Measurements from ENCODE around the gene MYH14. TPM values are rescaled to one million over a fixed set of nuclear protein-coding genes. Genes with fewer than 3 reads are reported as not detected.

MYH14 gene
- total RNA-seq, 1 donor from 2014 or later: 146 TPM

DNA sequence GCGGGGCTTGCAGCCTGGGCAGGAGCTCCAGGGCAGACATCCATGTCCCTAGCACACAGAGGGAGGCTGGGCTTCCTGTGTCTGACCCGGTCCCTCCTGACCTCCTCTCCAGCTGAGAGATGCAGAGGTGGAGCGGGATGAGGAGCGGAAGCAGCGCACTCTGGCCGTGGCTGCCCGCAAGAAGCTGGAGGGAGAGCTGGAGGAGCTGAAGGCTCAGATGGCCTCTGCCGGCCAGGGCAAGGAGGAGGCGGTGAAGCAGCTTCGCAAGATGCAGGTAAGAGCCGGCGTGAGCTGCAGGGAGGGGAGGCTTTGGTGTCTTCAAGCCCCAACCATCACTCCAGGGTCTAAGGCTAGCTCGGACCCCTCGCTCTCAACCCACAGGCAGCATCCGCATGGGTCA lies 87.4 kb downstream of the MYH14 start:
- no peaks in the 10 kb centered on the region for H3K4me1 ChIP-seq
- no peaks in the 10 kb centered on the region for H3K9me3 ChIP-seq
- no peak overlapping the region for H3K4me3 ChIP-seq
- no peaks in the 10 kb centered on the region for H3K27me3 ChIP-seq
- TF ChIP-seq, protein P1, sequence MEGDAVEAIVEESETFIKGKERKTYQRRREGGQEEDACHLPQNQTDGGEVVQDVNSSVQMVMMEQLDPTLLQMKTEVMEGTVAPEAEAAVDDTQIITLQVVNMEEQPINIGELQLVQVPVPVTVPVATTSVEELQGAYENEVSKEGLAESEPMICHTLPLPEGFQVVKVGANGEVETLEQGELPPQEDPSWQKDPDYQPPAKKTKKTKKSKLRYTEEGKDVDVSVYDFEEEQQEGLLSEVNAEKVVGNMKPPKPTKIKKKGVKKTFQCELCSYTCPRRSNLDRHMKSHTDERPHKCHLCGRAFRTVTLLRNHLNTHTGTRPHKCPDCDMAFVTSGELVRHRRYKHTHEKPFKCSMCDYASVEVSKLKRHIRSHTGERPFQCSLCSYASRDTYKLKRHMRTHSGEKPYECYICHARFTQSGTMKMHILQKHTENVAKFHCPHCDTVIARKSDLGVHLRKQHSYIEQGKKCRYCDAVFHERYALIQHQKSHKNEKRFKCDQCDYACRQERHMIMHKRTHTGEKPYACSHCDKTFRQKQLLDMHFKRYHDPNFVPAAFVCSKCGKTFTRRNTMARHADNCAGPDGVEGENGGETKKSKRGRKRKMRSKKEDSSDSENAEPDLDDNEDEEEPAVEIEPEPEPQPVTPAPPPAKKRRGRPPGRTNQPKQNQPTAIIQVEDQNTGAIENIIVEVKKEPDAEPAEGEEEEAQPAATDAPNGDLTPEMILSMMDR (IDR thresholded peaks at IDR 0.05): no peak
- H3K27ac ChIP-seq: no peak overlapping the region
- peak; percentile 10 for ATAC-seq
- DNase-seq: peak; percentile 35
- H3K36me3 ChIP-seq: no peaks in the 10 kb centered on the region
- intact Hi-C loops (cut with DNase I): no loop called here

DNA sequence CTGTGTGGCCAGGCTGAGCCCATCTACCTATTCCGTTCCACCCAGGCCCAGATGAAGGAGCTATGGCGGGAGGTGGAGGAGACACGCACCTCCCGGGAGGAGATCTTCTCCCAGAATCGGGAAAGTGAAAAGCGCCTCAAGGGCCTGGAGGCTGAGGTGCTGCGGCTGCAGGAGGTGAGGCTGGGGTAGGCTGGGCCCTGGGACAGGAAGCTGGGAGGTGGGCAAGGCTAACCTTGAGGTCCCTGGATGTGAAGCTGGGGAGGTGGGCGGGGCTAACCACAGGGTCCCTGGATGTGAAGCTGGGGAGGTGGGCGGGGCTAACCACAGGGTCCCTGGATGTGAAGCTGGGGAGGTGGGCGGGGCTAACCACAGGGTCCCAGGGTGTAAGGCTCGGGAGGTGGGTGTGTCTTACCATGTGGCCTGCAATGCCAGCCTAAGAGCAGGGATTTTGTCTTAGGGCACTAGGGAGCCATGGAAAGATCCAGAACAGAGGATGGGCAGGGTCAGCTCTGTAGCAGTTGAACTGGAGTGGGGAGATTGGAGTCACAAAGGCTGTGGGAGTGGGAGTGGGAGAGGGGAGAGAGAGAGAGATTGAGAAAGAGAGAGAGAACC lies 88.9 kb downstream of the MYH14 start:
- TF ChIP-seq, protein P1 (IDR thresholded peaks at IDR 0.05): no peak
- intact Hi-C loops (cut with DNase I): no loop called here
- H3K9me3 ChIP-seq: no peaks in the 10 kb centered on the region
- no peaks in the 10 kb centered on the region for H3K4me1 ChIP-seq
- ATAC-seq (no peak), DNase-seq (peak; percentile 16)
- H3K27ac ChIP-seq: no peak overlapping the region
- H3K4me3 ChIP-seq: no peak overlapping the region
- no peaks in the 10 kb centered on the region for H3K36me3 ChIP-seq
- no peaks in the 10 kb centered on the region for H3K27me3 ChIP-seq

DNA sequence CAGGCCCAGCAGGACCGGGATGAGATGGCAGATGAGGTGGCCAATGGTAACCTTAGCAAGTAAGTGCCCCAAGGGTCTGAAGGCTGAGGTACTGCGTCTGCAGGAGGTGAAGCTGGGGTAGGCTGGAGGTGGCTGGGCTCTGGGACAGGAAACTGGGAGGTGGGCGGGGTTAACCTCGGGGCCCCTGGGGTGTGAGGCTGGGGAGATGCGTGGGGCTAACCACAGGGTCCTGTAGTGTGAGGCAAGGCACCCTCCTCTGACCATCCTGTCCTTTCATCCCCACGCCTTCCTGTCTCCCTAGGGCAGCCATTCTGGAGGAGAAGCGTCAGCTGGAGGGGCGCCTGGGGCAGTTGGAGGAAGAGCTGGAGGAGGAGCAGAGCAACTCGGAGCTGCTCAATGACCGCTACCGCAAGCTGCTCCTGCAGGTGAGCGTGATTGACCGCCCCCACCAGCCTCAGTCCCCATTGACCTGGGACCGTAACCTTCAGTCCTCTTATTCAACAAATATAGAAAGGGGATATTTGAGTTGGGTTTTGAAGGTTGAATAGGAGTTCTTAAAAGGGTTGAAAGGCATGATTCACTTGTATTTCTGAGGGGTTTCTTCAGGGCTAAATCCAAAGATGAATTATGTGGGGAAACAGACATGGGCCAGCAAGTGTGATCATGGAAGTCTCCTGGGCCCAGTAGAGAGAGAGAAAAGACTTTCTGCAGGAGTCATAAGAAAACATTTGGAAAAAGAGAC lies 90.0 kb downstream of the MYH14 start:
- DNase-seq (peak; percentile 40), ATAC-seq (no peak)
- TF ChIP-seq, protein P1 (IDR thresholded peaks at IDR 0.05): no peak
- intact Hi-C loops (cut with DNase I): no loop called here
- H3K27me3 ChIP-seq: no peaks in the 10 kb centered on the region
- H3K4me3 ChIP-seq: no peak overlapping the region
- H3K36me3 ChIP-seq: no peaks in the 10 kb centered on the region
- no peaks in the 10 kb centered on the region for H3K9me3 ChIP-seq
- no peaks in the 10 kb centered on the region for H3K4me1 ChIP-seq
- no peak overlapping the region for H3K27ac ChIP-seq

DNA sequence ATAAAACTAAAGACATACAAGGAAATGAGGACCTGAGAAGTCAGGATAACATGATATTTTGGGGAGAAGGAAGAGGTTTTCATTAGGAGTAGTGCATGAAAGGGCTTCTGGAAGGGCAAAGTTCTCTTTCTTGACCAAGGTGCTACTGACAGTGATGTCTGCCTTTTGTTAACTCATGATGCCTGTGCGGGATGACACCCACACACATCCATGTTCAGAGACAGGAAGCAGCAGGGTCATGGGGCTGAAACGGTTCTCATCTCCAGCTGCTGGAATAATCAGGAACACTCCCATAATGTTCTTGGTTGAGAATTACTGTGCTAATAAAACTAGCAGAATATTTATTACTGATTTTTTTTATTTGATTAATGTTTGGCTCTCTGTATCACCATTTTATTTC lies 96.6 kb downstream of the MYH14 start:
- Histone ChIP-seq H3K4me3 (no peak overlapping the region), H3K27me3 (no peaks in the 10 kb centered on the region), H3K4me1 (no peaks in the 10 kb centered on the region), H3K27ac (no peak overlapping the region), H3K9me3 (no peaks in the 10 kb centered on the region), H3K36me3 (no peaks in the 10 kb centered on the region)
- intact Hi-C loops (cut with DNase I): no loop called here
- ATAC-seq: no peak
- no peak for DNase-seq
- TF ChIP-seq, protein P1 (IDR thresholded peaks at IDR 0.05): no peak

DNA sequence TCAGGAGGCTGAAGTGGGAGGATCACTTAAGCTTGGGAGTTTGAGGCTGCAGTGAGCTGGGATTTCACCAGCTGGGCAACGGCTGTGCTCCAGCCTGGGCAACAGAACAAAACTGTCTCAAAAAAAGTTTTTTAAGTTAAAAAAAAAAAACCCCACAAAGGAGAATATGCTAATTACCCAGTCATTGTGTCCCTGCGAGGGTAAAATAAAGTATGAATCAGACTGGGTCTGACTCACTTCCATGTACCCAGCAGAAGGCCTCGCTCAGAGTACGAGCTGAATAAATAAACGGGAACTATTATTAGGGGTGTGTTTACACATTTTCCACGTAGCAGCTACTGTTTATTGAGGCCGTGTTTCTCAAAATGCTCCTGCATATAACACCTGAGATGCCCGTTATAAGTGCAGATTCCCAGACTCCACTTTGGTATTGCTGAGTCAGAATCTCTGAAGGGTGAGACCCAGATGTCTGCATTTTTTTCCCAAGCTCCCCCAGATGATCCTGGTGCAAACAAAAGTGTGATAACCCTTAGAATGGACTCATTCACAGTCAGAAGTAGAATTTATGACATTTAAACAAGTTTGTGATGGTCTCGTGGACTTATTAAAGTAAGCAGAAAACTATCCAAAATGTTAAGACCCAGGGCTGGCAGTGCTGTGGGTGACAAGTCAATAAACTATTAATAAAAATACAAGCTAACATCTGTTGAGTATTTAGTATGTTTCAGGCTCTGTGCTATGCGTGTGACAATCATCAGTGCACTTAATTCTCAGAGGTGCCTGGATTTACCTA lies 97.6 kb downstream of the MYH14 start:
- TF ChIP-seq, protein P1 (IDR thresholded peaks at IDR 0.05): no peak
- H3K4me1 ChIP-seq: no peaks in the 10 kb centered on the region
- no peak overlapping the region for H3K4me3 ChIP-seq
- intact Hi-C loops (cut with DNase I): no loop called here
- no peak for DNase-seq
- peak; percentile 47 for ATAC-seq
- no peak overlapping the region for H3K27ac ChIP-seq
- no peaks in the 10 kb centered on the region for H3K27me3 ChIP-seq
- H3K36me3 ChIP-seq: no peaks in the 10 kb centered on the region
- H3K9me3 ChIP-seq: no peaks in the 10 kb centered on the region

Data from upper lobe of right lung (tissue), 1 donor.